H54 (cell line): ENCODE results near the gene POU4F1.

Experiments used
- DNase-seq: peaks from one replicate; pipeline ENCODE4 v3.0.0; 2011; ENCODE audit warnings: low spot score, mixed read lengths; ENCODE audit not compliant: insufficient read length
- FAIRE-seq: peaks from 3 replicates; lab custom pipeline; 2011; peaks lifted over from hg19 to GRCh38; lab: Jason Lieb, UNC
- POLR2A ChIP-seq: IDR thresholded peaks from 2 replicates; pipeline ENCODE4 v1.6.1; 2011; ENCODE audit warnings: low read depth, mild to moderate bottlenecking, low read length

POU4F1 gene

GRCh38 chr13:78593129-78593528 is 10.2 kb downstream of the POU4F1 start:
- TF ChIP-seq POLR2A: no peak
- no peak for DNase-seq
- FAIRE-seq: no peak

- no peak for FAIRE-seq
- DNase-seq: no peak
- no peak for TF ChIP-seq POLR2A
Measured at GRCh38 chr13:78592584-78592983, 10.8 kb downstream of the POU4F1 start.

- FAIRE-seq (no peak), DNase-seq (no peak)
- TF ChIP-seq POLR2A: no peak
Measured at GRCh38 chr13:78589206-78589605, 14.1 kb downstream of the POU4F1 start.

- DNase-seq (no peak), FAIRE-seq (no peak)
- no peak for TF ChIP-seq POLR2A
Measured at GRCh38 chr13:78587395-78587794, 16.0 kb downstream of the POU4F1 start.

- TF ChIP-seq POLR2A: no peak
- no peak for FAIRE-seq
- no peak for DNase-seq
Measured at GRCh38 chr13:78586706-78587105, 16.6 kb downstream of the POU4F1 start.

- FAIRE-seq (no peak), DNase-seq (no peak)
- no peak for TF ChIP-seq POLR2A
Measured at GRCh38 chr13:78576261-78576660, 27.1 kb downstream of the POU4F1 start.

- no peak for FAIRE-seq
- TF ChIP-seq POLR2A: no peak
- DNase-seq: no peak
Measured at GRCh38 chr13:78572459-78572858, 30.9 kb downstream of the POU4F1 start.

- no peak for DNase-seq
- no peak for FAIRE-seq
- TF ChIP-seq POLR2A: no peak
Measured at GRCh38 chr13:78569029-78569428, 34.3 kb downstream of the POU4F1 start.

- FAIRE-seq: no peak
- TF ChIP-seq POLR2A: no peak
Measured at GRCh38 chr13:78566631-78567030, 36.7 kb downstream of the POU4F1 start.

GRCh38 chr13:78562237-78562889 is 41.0 kb downstream of the POU4F1 start:
- FAIRE-seq (no peak), DNase-seq (no peak)
- no peak for TF ChIP-seq POLR2A

More at GRCh38 chr13:78566631-78567030, 36.7 kb downstream of the POU4F1 start:
- DNase-seq: no peak
